GM23338 (cell line): ENCODE measurements around the gene CAMTA1. TPM values are rescaled to one million over a fixed set of nuclear protein-coding genes. Genes with fewer than 3 reads are reported as not detected.

Source experiments
- ATAC-seq: fragments of 200-7000 bp; cut with Tn5 transposase; 3 replicates; pipeline ENCODE4 v1.9.1; 2020
- DNase-seq: peaks from one replicate; pipeline ENCODE4 v3.0.0-alpha.2; 2015; ENCODE audit warnings: low spot score
- H2AFZ ChIP-seq: fragments of 200-600 bp; sonication (generic); 2 replicates; pipeline ENCODE4 v1.8.0; 2016; ENCODE audit warnings: antibody characterized with exemption, mild to moderate bottlenecking, moderate library complexity
- H3F3A ChIP-seq: fragments of 200-600 bp; sonication (generic); replicated peaks from 2 replicates; pipeline ENCODE4 v1.8.0; 2017; ENCODE audit warnings: antibody characterized with exemption, mixed run types, low read depth
- H3K27ac ChIP-seq: fragments of 200-600 bp; sonication (generic); 2 replicates; pipeline ENCODE4 v1.6.1; 2016; ENCODE audit warnings: low read depth
- H3K27me3 ChIP-seq: fragments of 200-600 bp; sonication (generic); 2 replicates; pipeline ENCODE4 v1.8.0; 2016; ENCODE audit warnings: mild to moderate bottlenecking, mixed run types, moderate library complexity; ENCODE audit not compliant: insufficient read depth
- H3K36me3 ChIP-seq: fragments of 200-600 bp; sonication (generic); 2 replicates; pipeline ENCODE4 v1.8.0; 2016; ENCODE audit warnings: mild to moderate bottlenecking; ENCODE audit not compliant: insufficient read depth
- H3K4me1 ChIP-seq: fragments of 200-600 bp; sonication (generic); 2 replicates; pipeline ENCODE4 v1.8.0; 2016; ENCODE audit warnings: mild to moderate bottlenecking, moderate library complexity; ENCODE audit not compliant: insufficient read depth
- H3K4me2 ChIP-seq: fragments of 200-600 bp; sonication (generic); 2 replicates; pipeline ENCODE4 v1.7.1; 2017; ENCODE audit warnings: mixed run types
- H3K4me3 ChIP-seq: fragments of 200-600 bp; sonication (generic); 2 replicates; pipeline ENCODE4 v1.6.1; 2016; ENCODE audit warnings: mixed run types
- H3K79me2 ChIP-seq: fragments of 200-600 bp; sonication (generic); replicated peaks from 2 replicates; pipeline ENCODE4 v1.8.0; 2017; ENCODE audit warnings: mild to moderate bottlenecking; ENCODE audit not compliant: insufficient read depth
- H3K9me2 ChIP-seq: fragments of 200-600 bp; sonication (generic); 2 replicates; pipeline ENCODE4 v1.8.0; 2017; ENCODE audit not compliant: insufficient read depth
- H4K20me1 ChIP-seq: fragments of 200-600 bp; sonication (generic); replicated peaks from 2 replicates; pipeline ENCODE4 v1.8.0; 2017; ENCODE audit warnings: mild to moderate bottlenecking; ENCODE audit not compliant: insufficient read depth
- H3K27ac Mint-ChIP-seq: 2 replicates; pipeline ENCODE4 v1.8.0; 2020; ENCODE audit warnings: inconsistent platforms, mild to moderate bottlenecking, moderate library complexity, mixed read lengths
- H3K27me3 Mint-ChIP-seq: 3 replicates; pipeline ENCODE4 v1.8.0; 2022; ENCODE audit warnings: low read depth, mild to moderate bottlenecking, moderate library complexity, mixed read lengths, inconsistent platforms; ENCODE audit not compliant: insufficient read depth, poor library complexity
- H3K36me3 Mint-ChIP-seq: 3 replicates; pipeline ENCODE4 v1.8.0; 2021; ENCODE audit warnings: low read depth, mild to moderate bottlenecking, inconsistent platforms, moderate library complexity, mixed read lengths
- H3K4me1 Mint-ChIP-seq: 3 replicates; pipeline ENCODE4 v1.8.0; 2020; ENCODE audit warnings: mild to moderate bottlenecking, inconsistent platforms, mixed read lengths
- H3K4me3 Mint-ChIP-seq: 3 replicates; pipeline ENCODE4 v1.8.0; 2021; ENCODE audit warnings: moderate library complexity, mild to moderate bottlenecking, inconsistent platforms, mixed read lengths
- H3K9me3 Mint-ChIP-seq: 3 replicates; pipeline ENCODE4 v1.8.0; 2020; ENCODE audit warnings: moderate library complexity, mild to moderate bottlenecking, inconsistent platforms, mixed read lengths
- CREB1 ChIP-seq: fragments of 250-450 bp; sonication (Bioruptor Pico); IDR thresholded peaks from 2 replicates; pipeline ENCODE4 v1.5.0; 2020; ENCODE audit warnings: low read depth, mild to moderate bottlenecking, moderate library complexity
- EZH2phosphoT487 ChIP-seq: fragments of 200-600 bp; sonication (generic); IDR thresholded peaks from one replicate; pipeline ENCODE4 v1.8.1; 2018; ENCODE audit warnings: antibody characterized with exemption; ENCODE audit not compliant: unreplicated experiment
- STAT1 ChIP-seq: IDR thresholded peaks from one replicate; pipeline ENCODE4 v1.6.1; 2016; ENCODE audit warnings: antibody characterized with exemption; ENCODE audit not compliant: unreplicated experiment
- polyA plus RNA-seq: library from polyadenylated mRNA; unstranded; fragments of >200 nt; fragmentation: Nextera tagmentation; extraction: Ambion mirVana; gene quantifications from 2 replicates; pipeline ENCODE4 v1.2.1, GENCODE V29; 2016
- total RNA-seq: library from RNA; depleted of rRNA; stranded (reverse); fragments of >200 nt; shearing (Covaris generic); gene quantifications from 2 replicates; pipeline ENCODE4 v1.2.3, GENCODE V29; 2014
- TF ChIP-seq, protein P1 (sequence below), 2 experiments: fragments of 200-600 bp in 1 of 2; sonication (generic) in 1 of 2; conservative IDR thresholded peaks; 2 replicates each; pipeline versions ENCODE4 v1.5.1 to v1.6.1; 2016 to 2017; ENCODE audit warnings: antibody characterized with exemption in 2 of 2, low read depth in 2 of 2, mild to moderate bottlenecking in 2 of 2, moderate library complexity in 1 of 2
- TF ChIP-seq, protein P2 (sequence below): IDR thresholded peaks from one replicate; pipeline ENCODE4 v1.6.1; 2018; ENCODE audit warnings: antibody characterized with exemption; ENCODE audit not compliant: unreplicated experiment
- TF ChIP-seq, protein P3 (sequence below): fragments of 250-450 bp; sonication (Bioruptor Pico); IDR thresholded peaks from 2 replicates; pipeline ENCODE4 v1.5.0; 2020; ENCODE audit warnings: mild to moderate bottlenecking, moderate library complexity

CAMTA1 gene
- total and polyA plus RNA-seq, 2 experiments from 2014 or later = 115 to 519 TPM

DNA sequence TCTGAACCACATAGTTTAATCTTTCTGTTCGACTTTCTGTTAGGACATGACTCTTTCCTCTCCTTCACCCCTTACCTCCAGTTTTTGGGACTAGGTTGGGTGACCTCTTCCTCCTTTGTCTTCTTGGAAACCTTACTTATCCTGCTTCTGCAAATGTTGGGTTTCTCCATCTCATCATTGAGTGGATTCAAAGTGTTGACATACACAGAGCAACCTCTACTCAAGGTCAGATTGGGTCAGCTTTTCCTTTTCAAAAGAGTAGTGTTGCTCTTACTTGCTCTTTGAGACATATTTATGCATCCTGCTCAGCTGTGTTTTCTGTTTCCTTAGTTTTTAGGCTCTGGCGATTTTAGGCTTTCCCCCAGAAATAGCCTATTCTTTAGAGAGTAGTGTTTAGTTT, 3.7 kb downstream of the CAMTA1 start (continued):
- TF ChIP-seq, protein P1, sequence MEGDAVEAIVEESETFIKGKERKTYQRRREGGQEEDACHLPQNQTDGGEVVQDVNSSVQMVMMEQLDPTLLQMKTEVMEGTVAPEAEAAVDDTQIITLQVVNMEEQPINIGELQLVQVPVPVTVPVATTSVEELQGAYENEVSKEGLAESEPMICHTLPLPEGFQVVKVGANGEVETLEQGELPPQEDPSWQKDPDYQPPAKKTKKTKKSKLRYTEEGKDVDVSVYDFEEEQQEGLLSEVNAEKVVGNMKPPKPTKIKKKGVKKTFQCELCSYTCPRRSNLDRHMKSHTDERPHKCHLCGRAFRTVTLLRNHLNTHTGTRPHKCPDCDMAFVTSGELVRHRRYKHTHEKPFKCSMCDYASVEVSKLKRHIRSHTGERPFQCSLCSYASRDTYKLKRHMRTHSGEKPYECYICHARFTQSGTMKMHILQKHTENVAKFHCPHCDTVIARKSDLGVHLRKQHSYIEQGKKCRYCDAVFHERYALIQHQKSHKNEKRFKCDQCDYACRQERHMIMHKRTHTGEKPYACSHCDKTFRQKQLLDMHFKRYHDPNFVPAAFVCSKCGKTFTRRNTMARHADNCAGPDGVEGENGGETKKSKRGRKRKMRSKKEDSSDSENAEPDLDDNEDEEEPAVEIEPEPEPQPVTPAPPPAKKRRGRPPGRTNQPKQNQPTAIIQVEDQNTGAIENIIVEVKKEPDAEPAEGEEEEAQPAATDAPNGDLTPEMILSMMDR (conservative IDR thresholded peaks at IDR 0.05; ENCODE audit: low read depth in 2 of 2) = no peak
- TF ChIP-seq, protein P2, sequence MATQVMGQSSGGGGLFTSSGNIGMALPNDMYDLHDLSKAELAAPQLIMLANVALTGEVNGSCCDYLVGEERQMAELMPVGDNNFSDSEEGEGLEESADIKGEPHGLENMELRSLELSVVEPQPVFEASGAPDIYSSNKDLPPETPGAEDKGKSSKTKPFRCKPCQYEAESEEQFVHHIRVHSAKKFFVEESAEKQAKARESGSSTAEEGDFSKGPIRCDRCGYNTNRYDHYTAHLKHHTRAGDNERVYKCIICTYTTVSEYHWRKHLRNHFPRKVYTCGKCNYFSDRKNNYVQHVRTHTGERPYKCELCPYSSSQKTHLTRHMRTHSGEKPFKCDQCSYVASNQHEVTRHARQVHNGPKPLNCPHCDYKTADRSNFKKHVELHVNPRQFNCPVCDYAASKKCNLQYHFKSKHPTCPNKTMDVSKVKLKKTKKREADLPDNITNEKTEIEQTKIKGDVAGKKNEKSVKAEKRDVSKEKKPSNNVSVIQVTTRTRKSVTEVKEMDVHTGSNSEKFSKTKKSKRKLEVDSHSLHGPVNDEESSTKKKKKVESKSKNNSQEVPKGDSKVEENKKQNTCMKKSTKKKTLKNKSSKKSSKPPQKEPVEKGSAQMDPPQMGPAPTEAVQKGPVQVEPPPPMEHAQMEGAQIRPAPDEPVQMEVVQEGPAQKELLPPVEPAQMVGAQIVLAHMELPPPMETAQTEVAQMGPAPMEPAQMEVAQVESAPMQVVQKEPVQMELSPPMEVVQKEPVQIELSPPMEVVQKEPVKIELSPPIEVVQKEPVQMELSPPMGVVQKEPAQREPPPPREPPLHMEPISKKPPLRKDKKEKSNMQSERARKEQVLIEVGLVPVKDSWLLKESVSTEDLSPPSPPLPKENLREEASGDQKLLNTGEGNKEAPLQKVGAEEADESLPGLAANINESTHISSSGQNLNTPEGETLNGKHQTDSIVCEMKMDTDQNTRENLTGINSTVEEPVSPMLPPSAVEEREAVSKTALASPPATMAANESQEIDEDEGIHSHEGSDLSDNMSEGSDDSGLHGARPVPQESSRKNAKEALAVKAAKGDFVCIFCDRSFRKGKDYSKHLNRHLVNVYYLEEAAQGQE = no peak

DNA sequence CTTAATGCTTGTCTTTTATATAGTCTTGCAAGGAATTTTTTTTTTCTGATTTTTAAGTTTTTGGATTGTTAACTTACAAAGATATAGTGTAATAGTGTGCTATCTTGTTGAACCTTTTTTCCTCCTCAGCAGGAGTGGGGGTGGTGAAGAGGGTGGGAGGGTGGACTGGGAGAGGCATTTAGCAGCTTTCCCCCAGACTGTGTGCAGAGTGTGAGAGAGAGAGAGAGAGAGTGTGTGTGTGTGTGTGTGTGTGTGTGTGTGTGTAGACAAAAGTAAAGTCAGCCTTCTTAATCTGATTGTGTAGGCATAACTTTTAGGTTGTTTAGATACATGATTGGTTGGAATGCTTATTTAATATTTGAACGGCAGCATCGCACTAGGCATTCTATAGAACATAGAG, 4.9 kb downstream of the CAMTA1 start:
- Histone ChIP-seq H2AFZ (no peak overlapping the region), H3K79me2 (peaks cover 93% of the 10 kb centered on the region), H4K20me1 (peaks cover 68% of the 10 kb centered on the region), H3K4me2 (no peak overlapping the region), H3K4me1 (peaks cover 16% of the 10 kb centered on the region), H3K27me3 (no peaks in the 10 kb centered on the region), H3K9me2 (no peaks in the 10 kb centered on the region), H3F3A (no peaks in the 10 kb centered on the region), H3K4me3 (no peak overlapping the region), H3K27ac (no peak overlapping the region), H3K36me3 (no peaks in the 10 kb centered on the region)
- H3K27me3 Mint-ChIP-seq = peaks cover 9% of the 10 kb centered on the region
- no peaks in the 10 kb centered on the region; the same call in none of the 3 replicates for H3K36me3 Mint-ChIP-seq
- H3K9me3 Mint-ChIP-seq = no peaks in the 10 kb centered on the region
- H3K4me3 Mint-ChIP-seq = no peak overlapping the region
- no peak for TF ChIP-seq CREB1 (CRISPR knock-in tag)
- no peak for TF ChIP-seq EZH2phosphoT487
- TF ChIP-seq STAT1 = no peak
- TF ChIP-seq, protein P3, sequence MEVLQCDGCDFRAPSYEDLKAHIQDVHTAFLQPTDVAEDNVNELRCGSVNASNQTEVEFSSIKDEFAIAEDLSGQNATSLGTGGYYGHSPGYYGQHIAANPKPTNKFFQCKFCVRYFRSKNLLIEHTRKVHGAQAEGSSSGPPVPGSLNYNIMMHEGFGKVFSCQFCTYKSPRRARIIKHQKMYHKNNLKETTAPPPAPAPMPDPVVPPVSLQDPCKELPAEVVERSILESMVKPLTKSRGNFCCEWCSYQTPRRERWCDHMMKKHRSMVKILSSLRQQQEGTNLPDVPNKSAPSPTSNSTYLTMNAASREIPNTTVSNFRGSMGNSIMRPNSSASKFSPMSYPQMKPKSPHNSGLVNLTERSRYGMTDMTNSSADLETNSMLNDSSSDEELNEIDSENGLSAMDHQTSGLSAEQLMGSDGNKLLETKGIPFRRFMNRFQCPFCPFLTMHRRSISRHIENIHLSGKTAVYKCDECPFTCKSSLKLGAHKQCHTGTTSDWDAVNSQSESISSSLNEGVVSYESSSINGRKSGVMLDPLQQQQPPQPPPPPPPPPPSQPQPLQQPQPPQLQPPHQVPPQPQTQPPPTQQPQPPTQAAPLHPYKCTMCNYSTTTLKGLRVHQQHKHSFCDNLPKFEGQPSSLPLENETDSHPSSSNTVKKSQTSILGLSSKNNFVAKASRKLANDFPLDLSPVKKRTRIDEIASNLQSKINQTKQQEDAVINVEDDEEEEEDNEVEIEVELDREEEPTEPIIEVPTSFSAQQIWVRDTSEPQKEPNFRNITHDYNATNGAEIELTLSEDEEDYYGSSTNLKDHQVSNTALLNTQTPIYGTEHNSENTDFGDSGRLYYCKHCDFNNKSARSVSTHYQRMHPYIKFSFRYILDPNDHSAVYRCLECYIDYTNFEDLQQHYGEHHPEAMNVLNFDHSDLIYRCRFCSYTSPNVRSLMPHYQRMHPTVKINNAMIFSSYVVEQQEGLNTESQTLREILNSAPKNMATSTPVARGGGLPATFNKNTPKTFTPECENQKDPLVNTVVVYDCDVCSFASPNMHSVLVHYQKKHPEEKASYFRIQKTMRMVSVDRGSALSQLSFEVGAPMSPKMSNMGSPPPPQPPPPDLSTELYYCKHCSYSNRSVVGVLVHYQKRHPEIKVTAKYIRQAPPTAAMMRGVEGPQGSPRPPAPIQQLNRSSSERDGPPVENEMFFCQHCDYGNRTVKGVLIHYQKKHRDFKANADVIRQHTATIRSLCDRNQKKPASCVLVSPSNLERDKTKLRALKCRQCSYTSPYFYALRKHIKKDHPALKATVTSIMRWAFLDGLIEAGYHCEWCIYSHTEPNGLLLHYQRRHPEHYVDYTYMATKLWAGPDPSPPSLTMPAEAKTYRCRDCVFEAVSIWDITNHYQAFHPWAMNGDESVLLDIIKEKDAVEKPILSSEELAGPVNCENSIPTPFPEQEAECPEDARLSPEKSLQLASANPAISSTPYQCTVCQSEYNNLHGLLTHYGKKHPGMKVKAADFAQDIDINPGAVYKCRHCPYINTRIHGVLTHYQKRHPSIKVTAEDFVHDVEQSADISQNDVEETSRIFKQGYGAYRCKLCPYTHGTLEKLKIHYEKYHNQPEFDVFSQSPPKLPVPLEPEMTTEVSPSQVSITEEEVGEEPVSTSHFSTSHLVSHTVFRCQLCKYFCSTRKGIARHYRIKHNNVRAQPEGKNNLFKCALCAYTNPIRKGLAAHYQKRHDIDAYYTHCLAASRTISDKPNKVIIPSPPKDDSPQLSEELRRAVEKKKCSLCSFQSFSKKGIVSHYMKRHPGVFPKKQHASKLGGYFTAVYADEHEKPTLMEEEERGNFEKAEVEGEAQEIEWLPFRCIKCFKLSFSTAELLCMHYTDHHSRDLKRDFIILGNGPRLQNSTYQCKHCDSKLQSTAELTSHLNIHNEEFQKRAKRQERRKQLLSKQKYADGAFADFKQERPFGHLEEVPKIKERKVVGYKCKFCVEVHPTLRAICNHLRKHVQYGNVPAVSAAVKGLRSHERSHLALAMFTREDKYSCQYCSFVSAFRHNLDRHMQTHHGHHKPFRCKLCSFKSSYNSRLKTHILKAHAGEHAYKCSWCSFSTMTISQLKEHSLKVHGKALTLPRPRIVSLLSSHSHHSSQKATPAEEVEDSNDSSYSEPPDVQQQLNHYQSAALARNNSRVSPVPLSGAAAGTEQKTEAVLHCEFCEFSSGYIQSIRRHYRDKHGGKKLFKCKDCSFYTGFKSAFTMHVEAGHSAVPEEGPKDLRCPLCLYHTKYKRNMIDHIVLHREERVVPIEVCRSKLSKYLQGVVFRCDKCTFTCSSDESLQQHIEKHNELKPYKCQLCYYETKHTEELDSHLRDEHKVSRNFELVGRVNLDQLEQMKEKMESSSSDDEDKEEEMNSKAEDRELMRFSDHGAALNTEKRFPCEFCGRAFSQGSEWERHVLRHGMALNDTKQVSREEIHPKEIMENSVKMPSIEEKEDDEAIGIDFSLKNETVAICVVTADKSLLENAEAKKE (CRISPR knock-in tag) = no peak
- ATAC-seq (no peak), DNase-seq (no peak)
- peaks cover 49% of the 10 kb centered on the region for H3K4me1 Mint-ChIP-seq
- no peak overlapping the region for H3K27ac Mint-ChIP-seq
